Caco-2 (cell line): ENCODE results near the gene DOCK3. TPM values are rescaled to one million over a fixed set of nuclear protein-coding genes. Genes with fewer than 3 reads are reported as not detected.

ENCODE experiments used
- BruUV-seq: library from RNA; stranded (reverse); fragments of 400-500 nt; replicated peaks from 2 replicates; lab custom pipeline; 2021; lab: Mats Ljungman, UMichigan
- CTCF ChIA-PET: fragments of 300-600 bp; sonication (Branson Sonifier 250); formaldehyde crosslinking; loops from one replicate; lab custom pipeline; 2022; ENCODE audit warnings: antibody characterized with exemption; lab: Charles Lee
- POLR2A ChIA-PET: fragments of 300-600 bp; sonication (Branson Sonifier 250); formaldehyde crosslinking; loops from one replicate; lab custom pipeline; 2022; ENCODE audit warnings: antibody characterized with exemption; lab: Charles Lee
- DNase-seq, 2 experiments: peaks; one replicate each; pipeline versions ENCODE4 v3.0.0 to v3.0.0-alpha.2; 2020 to 2022
- H3K27me3 ChIP-seq: replicated peaks from 2 replicates; pipeline ENCODE4 v1.6.0; 2011; ENCODE audit warnings: low read length; ENCODE audit not compliant: control insufficient read depth, insufficient read depth
- H3K36me3 ChIP-seq: 2 replicates; pipeline ENCODE4 v1.5.1; 2011; ENCODE audit warnings: low read length; ENCODE audit not compliant: control insufficient read depth, insufficient read depth
- H3K4me1 ChIP-seq: fragments of 250-450 bp; sonication (Bioruptor Pico); 2 replicates; pipeline ENCODE4 v1.5.1; 2020; ENCODE audit warnings: mild to moderate bottlenecking
- H3K4me3 ChIP-seq: 2 replicates; pipeline ENCODE4 v1.5.1; 2011; ENCODE audit warnings: low read depth, mild to moderate bottlenecking, control low read depth, low read length
- H3K9me3 ChIP-seq: fragments of 250-450 bp; sonication (Bioruptor Pico); 2 replicates; pipeline ENCODE4 v1.5.1; 2020; ENCODE audit warnings: mild to moderate bottlenecking, moderate library complexity
- H3K27ac Mint-ChIP-seq: one replicate; pipeline ENCODE4 v1.8.0; 2022; ENCODE audit warnings: mixed read lengths; ENCODE audit not compliant: unreplicated experiment
- H3K27me3 Mint-ChIP-seq: one replicate; pipeline ENCODE4 v1.8.0; 2022; ENCODE audit warnings: mixed read lengths; ENCODE audit not compliant: insufficient read depth, unreplicated experiment
- H3K36me3 Mint-ChIP-seq: one replicate; pipeline ENCODE4 v1.8.0; 2022; ENCODE audit warnings: mild to moderate bottlenecking, mixed read lengths; ENCODE audit not compliant: insufficient read depth, unreplicated experiment
- H3K4me1 Mint-ChIP-seq: one replicate; pipeline ENCODE4 v1.8.0; 2022; ENCODE audit warnings: low read depth, mixed read lengths; ENCODE audit not compliant: unreplicated experiment
- H3K4me3 Mint-ChIP-seq: one replicate; pipeline ENCODE4 v1.8.0; 2022; ENCODE audit warnings: mild to moderate bottlenecking, moderate library complexity, mixed read lengths; ENCODE audit not compliant: unreplicated experiment
- H3K9me3 Mint-ChIP-seq: one replicate; pipeline ENCODE4 v1.8.0; 2022; ENCODE audit warnings: mixed read lengths; ENCODE audit not compliant: unreplicated experiment
- CTCF ChIP-seq, 2 experiments: fragments of 200-600 bp in 1 of 2; IDR thresholded peaks; 1 replicate in 1 of 2; 2 replicates in 1 of 2; pipeline versions ENCODE4 v1.5.1 to v1.8.0; 2011 to 2022; ENCODE audit warnings: antibody characterized with exemption in 1 of 2, control low read depth in 1 of 2, inconsistent platforms in 1 of 2, low read depth in 1 of 2, low read length in 1 of 2, mild to moderate bottlenecking in 1 of 2, moderate library complexity in 1 of 2; ENCODE audit not compliant: insufficient read depth in 1 of 2, severe bottlenecking in 1 of 2, unreplicated experiment in 1 of 2
- intact Hi-C: fragments of 100-400 bp; cut with micrococcal nuclease; formaldehyde crosslinking; loops from one replicate; pipeline ENCODE4 v1.10.0; 2022; ENCODE audit not compliant: unreplicated experiment
- total RNA-seq: library from RNA; stranded (reverse); gene quantifications from 2 replicates; pipeline ENCODE4 v1.2.3, GENCODE V29; 2022

DOCK3 gene
- total RNA-seq, 1 experiment from 2014 or later = 0.05 TPM

DNA sequence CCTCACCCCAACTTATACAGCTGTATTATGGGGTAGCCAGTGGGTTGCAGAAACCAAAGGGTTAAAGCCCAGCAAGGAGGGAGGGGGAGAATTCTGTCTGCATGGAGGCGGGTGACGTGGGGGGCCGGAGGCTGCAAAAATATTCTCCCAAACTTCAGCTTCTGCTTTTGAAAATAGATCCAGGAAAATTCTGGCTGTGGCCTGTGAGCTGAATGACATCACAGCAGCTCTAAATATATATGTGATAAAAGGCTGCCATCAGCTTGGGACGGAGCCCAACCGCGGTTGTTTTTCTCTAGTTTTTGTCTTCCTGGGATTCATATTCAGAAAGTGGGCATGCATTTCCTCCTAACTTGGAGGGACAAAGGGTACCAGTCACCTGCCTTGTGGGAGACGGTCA, 30.2 kb upstream of the DOCK3 start:
- no TSS peak for BruUV-seq
- no peak for DNase-seq
- CTCF ChIA-PET = no interaction called here
- intact Hi-C loops = no loop called here
- Mint-ChIP-seq H3K27ac (no peak overlapping the region), H3K9me3 (no peaks in the 10 kb centered on the region), H3K4me1 (no peaks in the 10 kb centered on the region), H3K27me3 (no peaks in the 10 kb centered on the region), H3K36me3 (peaks cover 5% of the 10 kb centered on the region), H3K4me3 (no peak overlapping the region)
- Histone ChIP-seq H3K36me3 (no peaks in the 10 kb centered on the region), H3K4me3 (no peak overlapping the region), H3K4me1 (no peaks in the 10 kb centered on the region), H3K9me3 (no peaks in the 10 kb centered on the region), H3K27me3 (no peaks in the 10 kb centered on the region)
- no peak for TF ChIP-seq CTCF (IDR thresholded peaks at IDR 0.05; ENCODE audit: insufficient read depth in 1 of 2, low read depth in 1 of 2, low read length in 1 of 2, severe bottlenecking in 1 of 2, unreplicated experiment in 1 of 2)
- POLR2A ChIA-PET = no interaction called here

DNA sequence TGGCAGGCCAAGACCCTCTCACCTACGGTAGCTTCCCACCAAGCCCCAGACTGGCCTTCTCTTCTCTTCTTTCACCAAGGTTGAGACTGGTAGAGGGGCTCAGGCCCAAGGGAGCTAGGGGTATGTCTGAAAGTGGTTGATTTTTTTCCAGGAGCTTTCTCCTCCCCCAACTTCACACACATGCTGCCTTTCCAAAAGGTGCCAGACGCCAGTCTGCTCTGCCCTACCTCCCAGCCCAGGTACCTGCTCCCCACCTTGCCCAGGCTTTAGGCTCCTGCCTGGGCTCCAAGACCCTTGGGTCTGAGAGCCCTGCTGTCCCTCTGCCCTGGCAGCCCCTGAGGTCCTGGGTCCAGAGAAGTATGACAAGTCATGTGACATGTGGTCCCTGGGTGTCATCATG, 29.3 kb upstream of the DOCK3 start:
- H3K27ac Mint-ChIP-seq = no peak overlapping the region
- no peaks in the 10 kb centered on the region for H3K27me3 ChIP-seq
- no TSS peak for BruUV-seq
- H3K36me3 ChIP-seq = no peaks in the 10 kb centered on the region
- no peaks in the 10 kb centered on the region for H3K9me3 ChIP-seq
- no peaks in the 10 kb centered on the region for H3K9me3 Mint-ChIP-seq
- H3K27me3 Mint-ChIP-seq = no peaks in the 10 kb centered on the region
- intact Hi-C loops = no loop called here
- no peak overlapping the region for H3K4me3 ChIP-seq
- no peak for TF ChIP-seq CTCF (IDR thresholded peaks at IDR 0.05; ENCODE audit: insufficient read depth in 1 of 2, low read depth in 1 of 2, low read length in 1 of 2, severe bottlenecking in 1 of 2, unreplicated experiment in 1 of 2)
- H3K4me1 Mint-ChIP-seq = no peaks in the 10 kb centered on the region
- H3K4me1 ChIP-seq = no peaks in the 10 kb centered on the region
- POLR2A ChIA-PET = interaction anchor here (0.5 kb wide), 1 partner anchor 76 kb away, joined by 3 read pairs; the partner anchor contains the start of gene HEMK1
- no peak for DNase-seq
- CTCF ChIA-PET = no interaction called here
- peaks cover 5% of the 10 kb centered on the region for H3K36me3 Mint-ChIP-seq
- no peak overlapping the region for H3K4me3 Mint-ChIP-seq

- no TSS peak for BruUV-seq
- no peak overlapping the region for H3K4me3 ChIP-seq
- DNase-seq = no peak
- ChIA-PET CTCF (interaction anchor here (0.5 kb wide), 1 partner anchor 835 kb away, joined by 6 read pairs; no protein-coding TSS in a partner anchor), POLR2A (no interaction called here)
- Mint-ChIP-seq H3K9me3 (no peaks in the 10 kb centered on the region), H3K27ac (no peak overlapping the region), H3K27me3 (no peaks in the 10 kb centered on the region), H3K4me3 (no peak overlapping the region), H3K4me1 (no peaks in the 10 kb centered on the region), H3K36me3 (peaks cover 12% of the 10 kb centered on the region)
- H3K27me3 ChIP-seq = no peaks in the 10 kb centered on the region
- intact Hi-C loops = no loop called here
- H3K36me3 ChIP-seq = no peaks in the 10 kb centered on the region
- TF ChIP-seq CTCF (IDR thresholded peaks at IDR 0.05; ENCODE audit: insufficient read depth in 1 of 2, low read depth in 1 of 2, low read length in 1 of 2, severe bottlenecking in 1 of 2, unreplicated experiment in 1 of 2) = no peak
- no peaks in the 10 kb centered on the region for H3K9me3 ChIP-seq
- no peaks in the 10 kb centered on the region for H3K4me1 ChIP-seq
Measured at GRCh38 chr3:50648313-50648712, 26.4 kb upstream of the DOCK3 start.
